Left cardiac atrium (tissue), 4 donors: ENCODE results near the gene FBRS. TPM values are rescaled to one million over a fixed set of nuclear protein-coding genes. Genes with fewer than 3 reads are reported as not detected.
"Not testable (repeated sequence)": the region's sequence is repeated elsewhere in the genome, so short reads cannot be mapped to it uniquely, and the experiment has no call there.

Source experiments
- ATAC-seq, 2 donors: fragments of 200-7000 bp; cut with Tn5 transposase; one replicate each; pipeline ENCODE4 v1.9.1; 2020; ENCODE audit warnings: mild to moderate bottlenecking in 2 of 2, moderate library complexity in 2 of 2
- DNase-seq: peaks from one replicate; pipeline ENCODE4 v3.0.0-alpha.2; 2020
- intact Hi-C, 2 donors: fragments of 100-400 bp; cut with DNase I; formaldehyde crosslinking; loops; one replicate each; pipeline versions ENCODE4 v1.14.1 to v1.15.1; 2022 to 2023
- long read RNA-seq: library from polyadenylated mRNA; unstranded; transcript quantifications from one replicate; pipeline ENCODE4 v2.0.0, GENCODE V29; 2021
- total RNA-seq, 2 donors: library from RNA; stranded (reverse); fragmentation: NEBNext Ultra II Directional; extraction: Animal tissue kit (Norgen Biotek cat#: 25700); gene quantifications; one replicate each; pipeline ENCODE4 v1.2.1, GENCODE V29; 2021
- donor health status: DM: no; HTN: yes; CAD: no.
- donor health status: DM: no; HTN: yes; CAD: no; lungs with severe emphysema.
- donor health status: DM: yes; HTN: yes; CAD: no.
- donor health status: Dilated cardiomyopathy.

Gene FBRS
- total RNA-seq = 10 to 100 TPM; 29.5 to 37.2 TPM
- long read RNA-seq, partial matches to known transcripts = 17 of 20 reads
- long read RNA-seq, other reads (novel, unspliced or antisense) = 1 of 20 reads

DNA sequence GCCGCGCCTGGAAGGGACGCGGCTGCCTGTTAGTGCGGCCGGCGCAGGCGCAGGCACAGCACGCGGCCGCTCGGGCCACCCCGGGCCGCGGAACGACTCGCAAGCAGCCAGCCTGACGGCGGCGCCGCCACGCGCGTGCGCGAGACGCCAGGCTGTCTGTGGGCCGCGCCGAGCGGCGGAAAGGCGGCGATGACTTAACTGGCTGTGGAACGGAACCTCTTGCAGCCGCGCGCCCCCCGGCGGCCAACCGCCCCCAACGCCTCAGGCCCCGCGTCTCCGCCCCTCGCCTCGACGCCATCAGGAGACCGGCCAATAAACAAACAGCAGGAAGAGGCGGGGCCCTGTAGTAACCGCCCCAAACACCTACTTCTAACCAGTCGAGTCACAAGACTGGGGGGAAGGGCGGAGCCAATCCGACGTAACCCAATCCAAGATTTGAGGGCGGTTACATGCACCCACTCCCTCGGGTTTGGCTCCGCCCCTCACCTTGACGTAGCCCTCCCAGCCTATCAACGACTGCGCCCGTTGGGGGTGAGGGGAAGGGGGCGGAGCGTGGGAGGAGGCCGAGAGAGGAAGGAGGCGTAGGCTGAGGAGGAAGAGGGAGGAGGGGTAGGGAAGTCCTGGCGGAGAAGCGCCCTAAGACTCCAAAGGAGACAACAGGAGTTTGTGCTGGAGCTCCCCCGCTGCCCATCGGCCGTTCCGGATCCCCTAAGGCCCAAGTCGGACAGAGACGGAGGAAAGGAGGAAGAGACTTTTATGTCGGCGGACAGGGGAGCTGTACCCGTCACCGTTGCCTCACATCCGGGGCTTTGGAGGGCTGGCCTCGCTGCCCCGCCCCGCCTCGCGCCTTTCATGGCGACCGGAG is at the start of gene FBRS:
FBRS (plus strand) TSS at position 566 of the 865 bp plus-strand sequence. CDS start 1,088 bp downstream, outside the sequence.
- DNase-seq (peak; percentile 100), ATAC-seq (peak; percentile 88 to 90)
- intact Hi-C loops = loop anchor here in 1 of 2 donors (10.0 kb wide), 1 partner anchor 563 kb away; the partner anchor contains the start of genes TBX6 and YPEL3

DNA sequence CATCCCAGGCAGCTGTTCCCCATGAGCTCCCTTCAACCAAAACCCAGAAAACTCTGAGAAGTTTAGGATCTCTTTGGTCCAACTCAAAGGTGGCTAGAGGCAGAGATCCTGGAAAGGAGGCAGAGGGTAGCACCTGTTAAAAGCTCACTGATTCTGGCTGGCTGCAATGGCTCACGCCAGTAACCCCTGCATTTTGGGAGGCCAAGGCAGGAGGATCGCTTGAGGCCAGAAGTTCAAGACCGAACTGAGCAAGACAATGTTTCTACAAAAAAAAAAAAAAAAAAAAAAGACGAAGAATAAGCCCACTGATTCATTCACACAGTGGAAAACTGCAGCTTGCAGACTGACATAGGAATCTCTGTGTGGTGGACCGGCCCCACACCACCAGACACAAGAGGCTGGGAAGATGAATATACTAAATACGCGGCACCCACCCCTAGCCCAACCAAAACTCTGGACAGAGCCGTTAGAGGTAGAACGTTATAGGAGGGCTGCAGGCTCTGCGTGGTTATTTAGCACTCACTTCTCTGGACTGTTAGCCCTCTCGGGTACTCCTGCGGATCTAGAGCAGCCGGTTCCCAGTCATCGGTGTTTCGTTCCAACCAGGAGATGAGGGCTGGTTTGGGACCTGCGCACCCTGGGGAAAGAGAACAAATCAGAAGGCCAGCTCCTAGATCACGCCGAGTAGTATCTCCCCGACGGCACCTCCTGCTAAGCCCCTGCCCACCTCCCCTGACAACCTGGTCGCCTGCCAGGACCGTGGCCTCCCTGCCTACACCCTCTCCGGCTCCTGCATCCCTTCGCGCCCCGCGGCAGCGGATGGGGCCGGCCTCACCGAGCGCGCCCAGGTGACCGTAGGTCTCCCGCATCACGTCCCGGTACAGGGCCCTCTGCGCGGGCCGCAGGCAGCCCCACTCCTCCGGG is 49.0 kb upstream of the FBRS start:
- DNase-seq (peak; percentile 63), ATAC-seq (peak; percentile 58 to 81)
- intact Hi-C loops = loop anchor here in 1 of 2 donors (10.0 kb wide), 1 partner anchor 154 kb away; no protein-coding TSS in a partner anchor

DNA sequence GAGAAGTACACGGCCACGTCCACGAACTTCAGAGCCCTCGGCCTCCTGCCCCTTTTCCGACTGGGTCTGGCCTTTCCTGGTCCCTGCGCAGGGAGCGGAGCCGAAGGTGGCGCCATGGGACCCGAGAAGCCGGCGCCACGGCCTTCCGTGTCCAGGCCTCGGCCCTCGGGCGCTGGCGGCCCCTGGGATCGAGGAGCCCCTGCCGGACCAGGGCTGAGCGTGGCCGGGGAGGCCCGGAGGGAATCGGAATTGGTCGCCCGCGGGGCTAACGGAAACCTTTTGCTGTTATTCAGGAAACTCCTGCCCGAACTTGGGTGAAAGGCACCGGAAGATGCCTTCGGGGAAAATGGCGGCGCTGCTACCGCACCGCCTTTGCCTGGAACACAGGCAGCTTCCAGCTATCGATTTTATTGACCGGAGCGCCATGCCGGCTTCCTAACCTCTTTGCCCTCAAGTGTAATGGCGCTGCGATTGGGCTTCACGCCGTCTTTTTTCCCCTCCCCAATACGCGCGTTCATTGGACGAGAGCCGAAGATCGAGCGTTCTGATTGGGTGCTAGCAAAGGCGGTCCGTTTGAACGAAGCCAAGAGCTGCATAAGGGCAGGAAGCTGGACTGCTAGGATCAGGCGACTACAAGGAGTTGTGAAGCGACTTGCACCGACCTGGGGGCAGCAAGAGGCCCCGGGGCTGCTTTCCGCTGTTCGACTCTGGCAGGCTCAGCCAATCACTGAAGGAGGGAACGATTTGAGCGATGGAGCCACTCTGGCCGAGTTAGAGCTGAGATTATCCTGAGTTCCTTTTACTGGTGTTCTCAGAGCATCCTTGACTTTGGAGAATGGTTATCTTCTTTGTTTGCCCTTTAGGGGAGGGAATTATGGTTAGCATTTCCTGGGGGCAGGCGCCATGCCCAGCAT is 48.0 kb upstream of the FBRS start, which contains the start of gene ZNF689:
ZNF689 (minus strand) TSS at position 464 of the 914 bp plus-strand sequence; CDS start at position 116, 348 bp downstream.
- peak; percentile 93 for DNase-seq
- intact Hi-C loops = loop anchor here in 1 of 2 donors (10.0 kb wide), 1 partner anchor 155 kb away; no protein-coding TSS in a partner anchor
- ATAC-seq = peak; percentile 99

DNA sequence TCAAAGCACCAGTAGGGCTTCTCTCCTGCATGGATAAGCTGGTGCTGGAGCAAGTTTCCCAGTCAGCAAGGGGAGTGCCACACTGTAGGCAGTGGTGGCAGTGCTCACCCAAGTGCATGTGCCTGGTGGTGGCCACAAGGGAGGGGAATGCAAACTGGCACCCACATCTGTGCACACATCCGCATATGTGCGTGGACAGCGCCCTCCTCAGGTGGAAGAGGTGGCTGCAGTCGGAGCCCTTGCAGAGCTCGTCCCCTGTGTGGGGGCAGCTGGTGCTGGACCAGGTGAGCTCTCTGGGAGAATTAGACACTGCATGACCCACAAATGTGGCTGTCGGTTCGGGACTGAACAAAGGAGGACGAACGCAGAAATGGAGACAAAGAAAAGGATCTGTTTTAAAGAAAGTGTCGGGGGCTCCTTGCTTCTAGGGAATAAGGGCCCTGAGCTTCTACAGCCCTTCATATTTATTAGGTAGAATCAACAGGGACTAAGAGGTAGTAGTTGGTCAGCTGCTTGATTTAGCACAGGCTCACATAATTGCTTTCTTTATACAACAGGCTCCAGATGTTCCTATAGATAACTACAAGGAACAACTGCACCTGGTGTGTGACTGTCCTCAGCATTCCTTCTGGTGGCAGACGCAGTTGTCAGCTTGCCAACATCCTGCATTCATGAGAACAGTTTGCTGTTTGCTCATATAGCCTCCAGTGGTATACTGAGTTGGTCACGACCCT is 42.7 kb upstream of the FBRS start:
- peak; percentile 39 for DNase-seq
- intact Hi-C loops = no loop called here
- ATAC-seq = peak; percentile 30 to 43

DNA sequence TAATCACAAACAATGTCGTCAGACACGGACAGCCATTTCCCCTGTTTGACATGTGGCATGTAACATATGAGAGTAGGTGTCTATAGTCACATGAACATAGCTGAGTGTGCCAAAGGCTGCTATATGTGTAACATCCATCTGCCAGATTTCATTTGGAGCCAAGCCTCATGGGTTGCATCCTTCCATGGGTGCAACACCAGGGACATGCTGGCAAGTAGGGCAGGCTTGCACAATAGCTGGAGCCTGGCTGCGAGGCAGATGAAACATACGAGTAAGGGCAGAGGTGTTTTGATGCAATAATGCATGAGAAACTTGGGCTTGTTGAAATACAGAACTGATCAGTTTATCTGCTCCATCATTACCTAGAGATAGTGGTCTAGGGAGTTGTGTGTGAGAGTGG is 39.0 kb upstream of the FBRS start:
- no peak for ATAC-seq
- no peak for DNase-seq
- intact Hi-C loops = no loop called here

DNA sequence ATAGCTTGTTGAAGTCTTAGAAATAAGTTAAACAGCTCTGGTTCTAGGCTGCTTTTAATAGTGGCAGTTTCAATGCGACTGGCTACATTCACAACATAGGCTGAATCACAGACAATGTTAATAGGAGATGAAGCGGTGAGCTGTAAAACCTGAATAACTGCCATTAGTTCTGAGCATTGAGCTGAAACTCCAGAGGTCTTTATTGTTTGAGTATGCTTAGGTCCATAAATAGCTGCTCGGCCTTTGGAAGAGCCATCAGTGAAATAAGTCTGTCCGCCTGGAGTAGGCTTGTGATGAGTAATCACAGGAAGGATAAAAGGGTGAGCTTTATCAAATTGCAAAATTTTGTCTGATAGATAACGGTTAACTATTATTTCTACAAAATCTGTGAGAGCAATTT is 38.6 kb upstream of the FBRS start:
- no peak for DNase-seq
- ATAC-seq = no peak
- intact Hi-C loops = no loop called here

DNA sequence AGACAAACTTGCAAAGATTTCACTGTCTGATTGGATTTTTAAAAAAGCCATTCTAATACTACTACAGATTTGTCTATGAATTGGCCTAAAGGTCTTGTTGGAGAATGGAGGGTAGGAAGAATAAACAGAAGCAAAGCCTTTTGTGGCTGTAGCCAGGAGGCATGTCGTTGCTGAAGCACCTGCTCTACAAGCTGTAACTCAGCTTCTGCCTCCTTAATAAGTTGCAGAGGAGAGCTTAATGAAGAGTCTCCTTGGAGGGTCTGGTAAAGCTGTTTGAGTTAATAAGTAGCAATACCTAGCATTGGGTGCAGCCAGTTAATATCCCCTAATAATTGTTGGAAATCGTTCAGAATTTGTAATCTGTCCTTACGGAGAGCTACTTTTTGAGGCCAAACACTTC is 38.1 kb upstream of the FBRS start:
- ATAC-seq = no peak
- no peak for DNase-seq
- intact Hi-C loops = no loop called here

DNA sequence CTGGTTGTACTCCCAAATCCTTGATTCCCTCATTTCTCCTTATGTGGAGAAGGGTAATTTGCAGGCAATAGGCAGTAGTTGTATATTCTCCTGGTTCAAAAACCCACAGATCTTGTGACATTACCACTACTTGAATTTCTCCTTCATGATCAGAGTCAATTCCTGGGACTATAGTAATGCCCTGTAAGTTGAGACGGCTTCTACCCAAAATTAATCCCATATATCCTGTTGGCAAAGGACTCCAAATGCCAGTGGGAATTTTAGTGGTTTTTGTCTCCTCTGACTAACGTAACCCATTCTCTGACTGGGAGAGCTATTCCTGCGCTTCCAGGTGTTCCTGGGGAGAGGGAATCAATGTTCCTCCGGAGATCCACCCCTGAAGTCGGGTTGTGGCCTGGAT is 36.5 kb upstream of the FBRS start:
- intact Hi-C loops = no loop called here
- ATAC-seq = no peak

DNA sequence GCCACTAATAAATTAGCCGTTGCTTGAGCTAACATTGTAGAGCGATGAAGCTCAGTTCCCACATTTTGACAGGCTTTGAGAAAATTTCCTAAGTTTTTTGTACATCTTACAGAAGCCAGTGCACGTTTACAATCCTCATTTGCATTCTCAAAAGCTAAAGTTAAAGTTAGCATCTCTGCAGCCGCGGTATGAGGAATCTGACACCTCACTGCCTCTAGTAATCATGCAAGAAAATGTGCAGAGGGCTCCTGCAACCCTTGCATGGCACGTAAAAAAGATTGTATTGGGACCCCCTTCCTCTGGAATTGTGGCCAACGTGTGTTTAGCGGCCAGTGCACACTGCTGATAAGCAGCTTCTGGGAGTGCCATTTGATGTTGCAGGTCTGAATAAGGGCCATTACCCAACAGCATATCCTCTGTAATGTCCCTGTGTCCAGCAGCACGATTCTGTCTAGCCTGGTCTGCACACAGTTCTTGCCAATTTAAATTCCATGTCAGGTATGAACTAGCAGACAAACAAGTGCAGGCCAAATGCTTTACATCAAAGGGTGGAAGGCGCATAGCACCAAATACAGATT is 35.7 kb upstream of the FBRS start:
- ATAC-seq = no peak
- DNase-seq = no peak
- intact Hi-C loops = no loop called here

More for the DNA sequence above, 36.5 kb upstream of the FBRS start:
- DNase-seq = no peak

DNA sequence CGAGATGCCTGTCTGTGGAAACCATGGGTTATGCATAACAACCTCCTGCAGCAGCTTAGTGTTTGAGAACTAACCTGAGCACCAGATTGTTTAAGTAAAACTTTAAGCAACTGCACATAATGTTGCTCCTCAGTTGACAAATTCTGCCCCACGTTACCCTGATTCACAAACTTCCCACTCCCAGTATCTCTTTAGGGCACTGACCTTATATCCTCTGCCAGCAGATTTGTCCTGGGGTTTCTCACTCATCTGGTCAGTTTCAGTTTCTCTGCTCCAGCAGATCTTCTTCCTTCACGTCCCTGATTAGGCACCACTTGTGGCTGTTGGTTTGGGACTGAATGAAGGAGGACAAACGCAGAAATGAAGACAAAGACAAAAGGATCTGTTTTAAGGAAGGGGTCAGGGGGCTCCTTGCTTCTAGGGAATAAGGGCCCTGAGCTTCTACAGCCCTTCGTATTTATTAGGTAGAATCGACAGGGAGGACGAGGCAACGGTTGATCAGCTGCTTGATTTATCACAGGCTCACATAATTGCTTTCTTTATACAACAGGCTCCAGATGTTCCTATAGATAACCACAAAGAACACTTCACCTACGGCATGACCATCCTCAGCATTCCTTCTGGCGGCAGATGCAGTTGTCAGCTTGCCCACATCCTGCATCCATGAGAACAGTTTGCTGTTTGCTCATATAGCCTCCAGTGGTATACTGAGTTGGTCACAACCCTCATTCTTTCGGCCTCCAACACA is 34.5 kb upstream of the FBRS start:
- no peak for DNase-seq
- intact Hi-C loops = no loop called here
- ATAC-seq = no peak

DNA sequence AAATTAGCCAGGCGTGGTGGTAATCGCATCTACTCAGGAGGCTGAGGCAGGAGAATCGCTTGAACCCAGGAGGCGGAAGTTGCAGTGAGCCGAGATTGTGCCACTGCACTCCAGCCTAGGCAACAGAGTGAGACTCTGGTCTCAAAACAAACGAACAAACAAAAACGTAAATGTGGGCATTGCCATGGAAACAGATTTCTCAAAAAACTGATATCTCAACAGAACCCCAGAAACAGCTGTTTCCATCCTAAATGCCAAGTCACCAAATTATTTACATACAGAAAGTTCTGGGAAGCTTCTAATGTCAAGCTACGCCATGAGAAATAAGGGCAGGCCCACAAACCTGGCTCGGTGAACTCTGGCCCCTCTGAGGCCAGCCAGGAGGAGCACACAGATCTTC is 32.0 kb upstream of the FBRS start:
- ATAC-seq (no peak), DNase-seq (no peak)
- intact Hi-C loops = no loop called here

DNA sequence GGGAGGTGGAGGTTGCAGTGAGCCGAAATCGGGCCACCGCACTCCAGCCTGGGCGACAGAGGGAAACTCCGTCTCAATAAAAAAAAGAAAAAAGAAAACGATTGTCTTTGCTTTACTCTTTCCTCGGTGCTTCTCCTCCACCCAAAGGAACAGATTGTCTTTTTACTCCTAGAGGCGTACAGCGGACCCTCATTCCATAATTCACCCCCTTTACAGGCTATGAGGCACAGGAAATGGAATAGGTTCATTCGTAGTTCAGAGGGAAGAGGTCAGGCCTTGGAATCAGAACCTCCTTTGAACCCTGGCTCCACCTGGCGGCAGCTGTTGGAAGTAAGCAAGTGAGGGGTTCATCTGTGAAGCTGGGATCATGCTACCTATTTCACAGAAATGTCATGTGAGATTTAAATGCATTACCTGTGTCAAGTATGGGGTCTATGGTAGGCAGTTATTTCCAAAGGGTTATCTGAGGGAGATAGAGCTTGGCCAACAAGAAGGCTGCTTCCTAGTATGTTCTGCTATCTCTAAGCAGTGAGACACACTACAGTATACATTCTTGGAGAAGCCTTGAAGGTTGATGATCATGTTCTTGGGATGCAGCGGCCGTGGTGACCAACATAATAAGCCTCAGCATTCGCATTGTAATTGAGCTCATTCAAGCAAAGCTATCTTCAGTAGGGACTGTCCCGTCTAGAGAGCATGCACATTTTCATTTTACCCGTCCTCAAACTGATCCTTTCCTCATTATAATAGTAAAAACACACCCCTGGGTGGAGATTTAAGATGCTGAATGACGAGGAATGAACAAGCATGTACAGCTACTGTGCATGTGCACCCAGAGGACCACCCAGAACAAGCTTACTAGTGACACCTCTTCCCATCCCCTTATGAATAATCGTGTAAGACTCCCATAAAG is 29.3 kb upstream of the FBRS start:
- DNase-seq = peak; percentile 85
- intact Hi-C loops = no loop called here
- peak; percentile 92 to 96 for ATAC-seq

DNA sequence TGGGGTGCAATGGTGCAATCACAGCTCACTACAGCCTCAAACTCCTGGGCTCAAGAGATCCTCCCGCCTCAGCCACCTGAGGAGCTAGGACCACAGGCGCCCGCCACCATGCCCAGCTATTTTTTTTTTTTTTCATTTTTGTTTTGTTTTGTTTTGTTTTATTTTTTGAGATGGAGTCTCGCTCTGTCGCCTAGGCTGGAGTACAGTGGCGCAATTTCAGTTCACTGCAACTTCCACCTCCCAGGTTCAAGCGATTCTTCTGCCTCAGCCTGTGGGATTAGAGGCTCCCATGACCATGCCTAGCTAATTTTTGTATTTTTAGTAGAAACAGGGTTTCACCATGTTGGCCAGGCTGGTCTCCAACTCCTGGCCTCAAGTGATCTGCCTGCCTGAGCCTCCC is 25.8 kb upstream of the FBRS start:
- ATAC-seq, DNase-seq: not testable (repeated sequence)
- intact Hi-C loops = loop anchor here in 1 of 2 donors (10.0 kb wide), 1 partner anchor 48 kb away; the partner anchor contains the start of gene ZNF785

DNA sequence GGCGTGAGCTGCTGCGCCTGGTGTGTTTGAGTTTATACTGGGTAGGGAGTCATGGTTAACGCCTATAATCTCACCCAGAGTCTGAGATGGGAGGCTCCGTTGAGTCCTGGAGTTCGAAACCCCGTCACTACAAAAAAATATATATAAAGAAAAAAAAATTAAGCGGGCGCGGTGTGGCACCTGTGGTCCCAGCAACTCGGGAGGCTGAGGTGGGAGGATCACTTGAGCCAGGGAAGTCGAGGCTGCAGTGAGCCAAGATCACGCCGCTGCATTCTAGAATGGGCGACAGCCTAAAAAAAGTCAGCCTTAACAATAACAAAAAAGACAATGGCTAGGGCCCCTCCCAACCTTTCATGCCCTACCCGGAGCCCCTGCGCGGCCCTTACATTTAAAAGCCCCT is 24.7 kb upstream of the FBRS start:
- intact Hi-C loops = loop anchor here in 1 of 2 donors (10.0 kb wide), 1 partner anchor 49 kb away; the partner anchor contains the start of gene ZNF785
- DNase-seq (no peak), ATAC-seq (no peak)

DNA sequence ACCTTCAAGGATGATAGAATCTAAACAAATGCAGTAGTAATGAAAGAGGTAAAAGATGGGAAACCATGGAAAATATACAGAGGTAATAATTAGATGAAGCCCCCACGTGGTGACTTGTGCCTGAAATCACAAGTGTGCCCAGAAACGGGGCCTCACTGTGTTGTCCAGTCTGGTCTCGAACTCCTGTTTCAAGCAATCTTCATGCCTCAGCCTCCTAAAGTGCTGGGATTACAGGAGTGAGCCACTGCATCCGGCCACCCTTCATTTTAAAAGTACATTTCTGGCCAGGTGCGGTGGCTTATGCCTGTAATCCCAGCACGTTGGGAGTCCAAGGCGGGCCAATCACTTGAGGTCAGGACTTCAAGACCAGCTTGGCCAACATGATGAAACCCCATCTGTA is 21.6 kb upstream of the FBRS start:
- intact Hi-C loops = loop anchor here in 1 of 2 donors (10.0 kb wide), 1 partner anchor 52 kb away; the partner anchor contains the start of gene ZNF785

More for the DNA sequence above, 21.6 kb upstream of the FBRS start:
- ATAC-seq = no peak
- no peak for DNase-seq
